H1 (cell line): ENCODE results near the gene CALML4. TPM values are rescaled to one million over a fixed set of nuclear protein-coding genes. Genes with fewer than 3 reads are reported as not detected.

Source experiments
- BCL11A ChIP-seq, 2 experiments: IDR thresholded peaks; one replicate each; pipeline ENCODE4 v1.6.1; 2011; ENCODE audit warnings: low read depth in 2 of 2, low read length in 2 of 2, mild to moderate bottlenecking in 2 of 2
- CHD7 ChIP-seq: fragments of 300-600 bp; sonication (generic); IDR thresholded peaks from 2 replicates; pipeline ENCODE4 v1.7.1; 2012; ENCODE audit warnings: low read length, moderate library complexity, mild to moderate bottlenecking, inconsistent platforms; ENCODE audit not compliant: insufficient replicate concordance
- PHF8 ChIP-seq: fragments of 200-600 bp; sonication (generic); conservative IDR thresholded peaks from 2 replicates; pipeline ENCODE4 v1.7.1; 2012; ENCODE audit warnings: low read depth, mild to moderate bottlenecking, inconsistent platforms, low read length, moderate library complexity
- SRF ChIP-seq: IDR thresholded peaks from 2 replicates; pipeline ENCODE4 v1.6.1; 2011; ENCODE audit warnings: mild to moderate bottlenecking, low read depth, low read length, moderate library complexity
- polyA plus RNA-seq, 7 experiments: library from polyadenylated mRNA; depleted of rRNA in 3 of 7; stranded (reverse) in 5 of 7; unstranded in 2 of 7; fragments of >200 nt in 5 of 7; fragments of 200-250 nt in 2 of 7; gene quantifications; 1 replicate in 5 of 7; 2 replicates in 1 of 7; 4 replicates in 1 of 7; pipeline versions ENCODE4 v1.2.1 to v1.2.3, GENCODE V29; 2011 to 2013; ENCODE audit warnings: missing spikeins in 2 of 7, mixed read lengths in 2 of 7
- total RNA-seq: library from RNA; stranded (reverse); fragmentation: NEBNext Ultra II Directional; extraction: Animal tissue kit (Norgen Biotek cat#: 25700); gene quantifications from 2 replicates; pipeline ENCODE4 v1.2.1, GENCODE V29; 2021

The CALML4 gene
- total and polyA plus RNA-seq, 2 of the 8 experiments (the other 6 are each of a cell fraction or from before 2014, with no cell fraction given), result 3.8 to 12.5 TPM

- TF ChIP-seq CHD7 (no peak), SRF (no peak), BCL11A (IDR thresholded peaks at IDR 0.05; ENCODE audit: low read depth in 2 of 2, low read length in 2 of 2) (no peak), PHF8 (no peak)
Measured at GRCh38 chr15:68241088-68241935, 36.2 kb upstream of the CALML4 start (continued).
